ENCODE data around the gene ANO2.
"Not testable (repeated sequence)": the region's sequence is repeated elsewhere in the genome, so short reads cannot be mapped to it uniquely, and the experiment has no call there.

The ANO2 gene

GRCh38 chr12:5916785-5917290, 28.2 kb downstream of the ANO2 start:
- no peak for DNase-seq

- no peak for DNase-seq
Observed at GRCh38 chr12:5915511-5915910, 29.5 kb downstream of the ANO2 start.

GRCh38 chr12:5914387-5915149, 30.5 kb downstream of the ANO2 start:
- no peak for DNase-seq

- no peak for DNase-seq
Observed at GRCh38 chr12:5913387-5913786, 31.7 kb downstream of the ANO2 start.

GRCh38 chr12:5912437-5913334, 32.4 kb downstream of the ANO2 start:
- DNase-seq: no peak

- no peak for DNase-seq
Observed at GRCh38 chr12:5912011-5912410, 33.0 kb downstream of the ANO2 start.

- no peak for DNase-seq
Observed at GRCh38 chr12:5910790-5911548, 34.1 kb downstream of the ANO2 start.

GRCh38 chr12:5909560-5909959, 35.5 kb downstream of the ANO2 start:
- no peak for DNase-seq

- no peak for DNase-seq
Observed at GRCh38 chr12:5908251-5908650, 36.8 kb downstream of the ANO2 start.

GRCh38 chr12:5907807-5908206, 37.3 kb downstream of the ANO2 start:
- no peak for DNase-seq

GRCh38 chr12:5905757-5906156, 39.3 kb downstream of the ANO2 start:
- no peak for DNase-seq

- DNase-seq: no peak
Observed at GRCh38 chr12:5904969-5905368, 40.1 kb downstream of the ANO2 start.

GRCh38 chr12:5904441-5904840, 40.6 kb downstream of the ANO2 start:
- no peak for DNase-seq

- DNase-seq: no peak
Observed at GRCh38 chr12:5902736-5903135, 42.3 kb downstream of the ANO2 start.

- DNase-seq: no peak
Observed at GRCh38 chr12:5901416-5901815, 43.6 kb downstream of the ANO2 start.

- DNase-seq: no peak
Observed at GRCh38 chr12:5900533-5901205, 44.4 kb downstream of the ANO2 start.

- no peak for DNase-seq
Observed at GRCh38 chr12:5900076-5900475, 45.0 kb downstream of the ANO2 start.

- no peak for DNase-seq
Observed at GRCh38 chr12:5899675-5900074, 45.4 kb downstream of the ANO2 start.

GRCh38 chr12:5898874-5899273, 46.2 kb downstream of the ANO2 start:
- no peak for DNase-seq

GRCh38 chr12:5889381-5890047, 55.5 kb downstream of the ANO2 start:
- peak; percentile 73 for DNase-seq

- DNase-seq: no peak
Observed at GRCh38 chr12:5888816-5889315, 56.2 kb downstream of the ANO2 start.

GRCh38 chr12:5887819-5888218, 57.2 kb downstream of the ANO2 start:
- DNase-seq: not testable (repeated sequence)

Measured in stimulated activated CD8-positive, alpha-beta memory T cell treated with anti-CD3 and anti-CD28 coated beads, Interleukin-4, amount 100 ng/mL, for 48 hours (primary cell).